Measurements from ENCODE around the gene FAM222A.

The FAM222A gene

DNA sequence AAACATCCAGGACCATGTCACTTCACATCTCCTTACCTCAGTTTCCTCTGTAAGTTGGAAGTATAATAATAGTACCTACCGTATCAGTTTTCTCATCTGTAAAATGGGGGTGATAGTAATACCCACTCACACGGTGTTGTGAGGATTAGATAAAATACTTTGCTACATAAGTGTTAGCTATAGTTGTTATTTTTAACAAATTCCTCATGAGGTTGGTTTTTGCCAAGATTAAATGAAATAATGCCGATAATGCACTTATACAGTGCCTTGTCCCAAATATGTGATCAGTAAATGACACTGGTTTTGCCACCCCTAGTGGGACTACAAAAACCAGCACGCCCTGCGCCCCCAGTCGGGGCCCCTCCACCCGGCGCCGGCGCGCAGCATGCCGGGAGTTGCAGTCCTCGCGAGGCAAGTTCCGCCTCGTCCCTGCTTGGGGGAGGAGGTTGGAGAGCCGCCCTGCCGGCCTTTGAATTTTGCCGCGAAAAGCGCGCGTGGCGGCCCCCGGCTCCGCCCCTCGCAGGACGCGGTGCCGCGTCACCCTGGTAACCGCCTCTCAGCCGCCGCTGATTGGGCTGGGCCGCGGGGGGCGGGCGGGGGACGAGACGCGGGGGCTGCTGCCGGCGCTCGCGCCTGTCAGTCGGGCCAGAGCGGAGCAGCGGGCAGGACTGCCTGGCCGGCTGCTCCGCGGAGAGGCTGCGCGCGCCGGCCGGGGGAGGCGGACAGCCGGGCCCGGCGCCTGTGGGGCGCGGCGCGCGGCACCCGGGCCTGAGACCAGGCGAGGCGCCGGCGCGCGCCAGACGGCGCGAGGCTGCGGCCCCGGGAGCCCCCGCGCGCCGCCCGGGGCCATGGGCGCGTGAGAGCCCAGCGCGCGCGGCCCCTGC lies at the start of gene FAM222A:
Gene FAM222A (plus strand): TSS at position 639 of the 884 bp plus-strand sequence. CDS start 30,322 bp downstream, outside the sequence.
- peak; percentile 90 for DNase-seq (ENCODE audit: low read depth, low spot score)

DNA sequence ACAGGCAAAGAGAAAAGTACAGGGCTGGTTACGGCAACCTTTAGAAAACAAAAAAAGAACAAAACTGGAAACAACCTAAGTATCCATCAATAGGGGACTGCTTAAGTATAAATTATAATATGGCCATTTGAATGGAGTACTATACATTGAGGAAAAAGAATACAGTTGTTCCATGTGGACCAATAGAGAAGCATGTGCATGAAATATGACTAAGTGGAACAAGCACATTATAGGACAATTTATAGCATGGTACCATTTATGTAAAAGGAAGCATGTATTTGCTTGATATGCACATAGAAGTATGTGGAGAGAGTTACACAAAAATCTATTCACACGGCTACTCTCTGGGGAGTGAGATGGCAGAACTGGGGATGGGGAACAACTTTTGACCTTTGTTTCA lies 49.2 kb upstream of the FAM222A start:
- no peak for DNase-seq (ENCODE audit: low read depth, low spot score)

- DNase-seq (ENCODE audit: low read depth, low spot score) = no peak
Measured at GRCh38 chr12:109666068-109666467, 47.6 kb upstream of the FAM222A start.

- DNase-seq (ENCODE audit: low read depth, low spot score) = no peak
Measured at GRCh38 chr12:109670731-109671130, 42.9 kb upstream of the FAM222A start.

DNA sequence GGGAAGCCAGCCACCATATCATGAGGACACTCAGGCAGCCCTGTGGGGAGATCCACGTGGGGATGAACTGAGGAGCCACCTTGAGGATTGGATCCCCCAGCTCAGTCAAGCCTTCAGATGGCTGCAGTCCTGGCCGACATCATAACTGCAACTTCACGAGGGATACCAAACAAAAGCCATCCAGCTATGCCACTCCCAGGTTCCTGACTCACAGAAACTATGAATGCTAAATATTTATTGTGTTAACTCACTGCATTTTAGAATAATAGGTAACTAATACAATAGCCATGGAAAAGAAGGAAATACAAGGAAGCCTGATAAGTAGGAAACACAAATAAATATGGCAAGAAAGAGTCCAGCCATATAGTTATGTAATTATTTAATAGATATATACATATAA lies 42.1 kb upstream of the FAM222A start:
- no peak for DNase-seq (ENCODE audit: low read depth, low spot score)

GRCh38 chr12:109673379-109673778 lies 40.2 kb upstream of the FAM222A start:
- no peak for DNase-seq (ENCODE audit: low read depth, low spot score)

DNA sequence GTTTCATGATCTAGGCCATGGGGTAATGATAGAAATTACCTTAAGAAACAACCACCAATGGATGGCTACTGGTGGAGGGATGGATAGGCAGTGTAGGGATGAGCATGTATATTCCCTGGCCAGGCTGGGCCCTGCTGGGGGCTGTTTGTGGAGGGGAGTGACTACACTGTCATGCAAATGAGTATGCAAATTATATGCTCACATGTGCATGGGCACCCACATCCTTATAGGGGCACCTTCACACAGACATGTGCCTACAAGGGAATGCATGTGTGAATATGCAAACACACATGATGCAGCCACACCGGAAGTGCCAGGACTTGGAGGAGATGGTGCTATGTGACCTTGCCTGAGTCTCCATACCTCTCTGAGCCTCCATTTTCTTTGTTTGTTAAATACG lies 39.7 kb upstream of the FAM222A start:
- DNase-seq (ENCODE audit: low read depth, low spot score) = no peak

DNA sequence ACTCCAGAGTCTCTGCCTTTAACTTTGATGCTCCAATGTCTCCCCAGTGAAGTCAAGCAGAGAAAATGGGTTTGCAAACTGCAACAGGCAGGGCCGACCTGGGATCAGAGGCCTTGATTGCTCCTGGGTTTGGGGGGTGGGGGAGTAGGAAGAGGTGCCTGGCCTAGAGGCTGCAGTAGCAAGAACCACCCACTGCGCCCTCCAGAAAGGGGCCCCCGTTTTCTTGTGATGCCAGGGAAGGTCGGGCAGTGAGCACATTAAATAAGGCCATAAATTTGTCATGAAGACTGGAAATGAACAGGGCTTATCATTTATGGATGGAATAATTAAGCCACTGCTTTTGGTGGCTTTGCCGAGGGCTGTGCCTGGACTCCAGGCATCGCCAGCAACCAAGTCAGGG lies 38.2 kb upstream of the FAM222A start:
- DNase-seq (ENCODE audit: low read depth, low spot score) = no peak

- DNase-seq (ENCODE audit: low read depth, low spot score) = no peak
Measured at GRCh38 chr12:109677279-109677691, 36.3 kb upstream of the FAM222A start.

- no peak for DNase-seq (ENCODE audit: low read depth, low spot score)
Measured at GRCh38 chr12:109678719-109679118, 34.9 kb upstream of the FAM222A start.

DNA sequence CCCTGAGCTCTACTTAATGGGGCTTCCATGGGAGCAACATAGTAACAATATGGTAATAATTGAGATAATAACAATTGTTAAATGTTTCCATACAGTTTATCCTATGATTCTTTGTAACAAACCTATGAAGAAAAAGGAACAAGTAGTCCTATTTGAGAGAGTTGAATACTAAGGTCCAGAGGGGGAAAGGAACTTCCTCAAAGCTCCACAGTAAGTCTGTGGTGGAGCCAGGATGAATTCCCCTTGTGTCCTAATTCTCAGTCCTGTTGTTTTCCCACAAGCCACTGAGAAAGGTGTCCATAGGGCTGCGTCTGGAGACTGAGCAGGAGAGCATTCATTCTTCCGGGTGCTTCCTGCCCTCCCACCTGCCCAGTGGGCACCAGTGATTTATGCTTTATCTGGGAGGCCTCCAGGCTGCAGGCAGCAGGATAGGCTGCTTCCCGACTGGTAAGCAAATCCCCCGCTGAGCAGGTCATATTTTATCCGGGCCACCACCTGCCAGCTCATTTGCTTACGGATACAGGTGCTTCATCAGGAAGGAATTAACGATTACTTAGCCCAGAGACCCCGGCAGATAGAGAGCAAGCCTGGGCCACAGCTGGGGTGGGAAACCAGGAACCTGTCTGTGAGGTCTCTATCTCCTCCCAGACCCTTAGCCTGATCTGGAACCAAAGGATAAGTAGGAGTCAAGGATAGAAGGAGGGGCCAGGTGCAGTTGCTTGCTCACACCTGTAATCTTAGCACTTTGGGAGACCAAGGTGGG lies 33.9 kb upstream of the FAM222A start:
- no peak for DNase-seq (ENCODE audit: low read depth, low spot score)

DNA sequence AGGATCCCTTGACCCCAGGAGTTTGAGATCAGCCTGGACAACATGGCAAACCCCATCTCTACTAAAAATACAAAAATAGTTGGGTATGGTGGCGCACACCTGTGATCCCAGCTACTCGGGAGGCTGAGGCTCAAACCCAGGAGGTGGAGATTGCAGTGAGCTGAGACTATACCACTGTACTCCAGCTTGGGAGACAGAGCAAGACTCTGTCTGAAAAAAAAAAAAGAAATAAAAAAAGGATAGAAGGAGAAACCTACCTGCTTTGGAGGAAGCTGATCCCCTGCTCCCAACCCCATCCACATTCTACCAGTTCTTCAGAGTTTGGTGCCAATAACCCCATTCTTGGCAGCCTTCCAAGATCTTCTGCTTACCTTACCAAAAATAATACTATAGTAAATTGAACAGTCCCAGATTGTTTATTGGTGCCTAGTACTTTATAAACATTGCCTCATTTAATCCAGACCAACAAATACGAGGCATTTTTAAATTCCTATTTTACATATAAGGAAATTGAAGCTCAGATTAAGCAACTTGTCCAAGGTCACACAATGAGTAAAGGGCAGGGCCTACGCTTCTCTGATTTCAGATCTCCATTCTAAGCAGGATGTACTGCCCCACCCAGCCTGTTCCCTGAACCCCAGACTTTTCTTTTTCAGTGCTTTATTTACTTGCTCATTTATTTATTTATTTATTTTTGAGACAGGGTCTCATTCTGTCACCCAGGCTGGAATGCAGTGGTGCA lies 33.2 kb upstream of the FAM222A start:
- no peak for DNase-seq (ENCODE audit: low read depth, low spot score)

- no peak for DNase-seq (ENCODE audit: low read depth, low spot score)
Measured at GRCh38 chr12:109681986-109682707, 31.5 kb upstream of the FAM222A start.

DNA sequence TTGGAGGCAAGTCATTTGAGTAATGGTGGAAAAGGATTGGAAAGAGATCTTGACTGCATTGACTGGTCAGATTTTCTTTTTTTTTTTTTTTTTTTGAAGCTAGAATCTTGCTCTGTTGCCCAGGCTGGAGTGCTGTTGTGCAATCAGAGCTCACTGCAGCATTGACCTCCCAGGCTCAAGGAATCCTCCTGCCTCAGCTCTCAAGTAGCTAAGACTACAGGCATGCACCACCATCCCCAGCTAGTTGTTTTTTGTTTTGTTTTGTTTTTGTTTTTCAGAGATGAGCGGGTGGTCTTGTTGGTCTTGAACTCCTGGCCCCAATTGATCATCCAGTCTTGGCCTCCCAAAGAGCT lies 30.9 kb upstream of the FAM222A start:
- DNase-seq (ENCODE audit: low read depth, low spot score) = no peak

- DNase-seq (ENCODE audit: low read depth, low spot score) = no peak
Measured at GRCh38 chr12:109683316-109683715, 30.3 kb upstream of the FAM222A start.

- no peak for DNase-seq (ENCODE audit: low read depth, low spot score)
Measured at GRCh38 chr12:109685574-109686447, 27.8 kb upstream of the FAM222A start.

DNA sequence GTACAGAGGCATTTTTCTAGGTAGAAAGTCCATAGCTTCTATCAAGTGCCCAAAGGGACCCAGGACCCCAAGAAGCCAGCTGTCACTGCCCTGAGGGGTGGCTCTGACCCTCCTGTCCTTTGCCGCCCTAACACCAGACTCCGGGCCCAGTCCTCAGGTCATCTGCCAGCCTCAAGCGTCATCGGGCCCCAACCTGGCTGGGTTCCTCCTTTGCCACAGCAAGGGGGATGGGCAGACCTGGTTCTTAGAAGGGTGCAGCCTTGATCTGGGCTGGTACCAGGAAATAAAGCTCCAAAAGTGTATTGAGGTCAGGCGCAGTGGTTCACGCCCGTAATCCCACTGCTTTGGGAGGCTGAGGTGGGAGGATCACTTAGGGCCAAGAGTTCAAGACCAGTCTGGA lies 27.1 kb upstream of the FAM222A start:
- DNase-seq (ENCODE audit: low read depth, low spot score) = no peak

DNA sequence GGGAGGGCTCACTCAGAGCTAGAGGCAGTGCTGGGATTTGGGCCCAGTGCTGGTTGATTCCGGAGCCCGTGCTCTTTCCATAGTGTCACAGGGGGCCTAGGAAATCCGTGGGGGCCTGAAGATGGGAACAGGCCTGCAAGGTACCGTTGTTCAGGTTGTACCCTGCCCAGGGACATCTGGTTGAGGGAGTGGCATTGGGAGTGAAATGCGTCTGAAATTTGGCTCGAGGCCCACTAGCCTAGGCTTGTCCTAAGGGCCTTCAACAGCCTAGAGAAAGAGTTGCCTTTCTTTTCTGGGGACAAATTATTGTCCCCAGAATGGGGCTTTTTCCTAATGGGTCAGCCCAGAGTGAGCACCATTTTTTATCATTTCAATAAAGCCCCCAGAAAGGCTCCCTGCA lies 26.4 kb upstream of the FAM222A start:
- no peak for DNase-seq (ENCODE audit: low read depth, low spot score)

DNA sequence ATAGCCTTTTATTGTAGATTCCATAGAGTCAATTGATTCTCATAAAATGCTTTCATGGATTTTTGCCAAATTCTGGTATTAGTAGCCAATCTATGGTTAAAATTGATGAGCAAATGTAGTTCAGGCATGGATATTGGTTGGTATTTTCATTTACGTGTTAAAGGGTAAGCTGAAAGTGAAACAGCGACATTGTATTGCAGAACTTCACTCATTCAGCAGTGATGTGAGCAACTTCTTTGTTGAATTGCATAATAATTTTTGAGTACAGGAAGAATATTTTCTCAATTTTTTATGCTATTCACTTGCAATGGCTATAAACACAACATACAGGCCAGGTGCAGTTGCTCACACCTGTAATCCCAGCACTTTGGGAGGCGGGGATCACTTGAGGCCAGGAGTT lies 24.2 kb upstream of the FAM222A start:
- no peak for DNase-seq (ENCODE audit: low read depth, low spot score)

DNA sequence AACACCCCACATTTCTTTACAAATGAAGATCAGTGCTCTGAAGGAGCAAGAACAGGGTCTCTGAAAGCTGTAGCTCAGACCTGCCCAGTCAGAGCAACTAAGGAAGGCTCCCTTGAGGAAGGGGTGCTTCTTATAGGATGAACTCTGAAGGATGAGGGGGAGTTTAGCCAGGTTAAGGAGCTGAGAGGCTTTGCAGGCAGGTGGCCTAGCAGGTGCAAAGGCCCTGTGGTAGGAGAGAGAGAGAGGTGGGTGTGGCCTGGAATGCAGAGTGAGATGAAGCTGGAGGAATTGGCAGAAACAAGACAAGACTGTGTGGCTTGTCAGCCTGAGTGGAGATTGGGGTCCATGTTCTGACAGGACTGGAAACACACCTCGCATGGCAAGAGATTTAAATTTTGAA lies 20.5 kb upstream of the FAM222A start:
- DNase-seq (ENCODE audit: low read depth, low spot score) = no peak

All from activated CD4-positive, CD25-positive, alpha-beta regulatory T cell treated with anti-CD3 and anti-CD28 coated beads, Interleukin-2, amount 50 U/mL, for 16 hours (primary cell).